CD4-positive, alpha-beta T cell treated with Interleukin-4 for 1 hour (primary cell): ENCODE data around the gene SP7.
"Not testable (repeated sequence)": the region's sequence is repeated elsewhere in the genome, so short reads cannot be mapped to it uniquely, and the experiment has no call there.

Experiments
- DNase-seq, 2 donors: peaks; one replicate each; pipeline ENCODE4 v3.0.0-alpha.2; 2020 to 2022

Gene SP7

DNA sequence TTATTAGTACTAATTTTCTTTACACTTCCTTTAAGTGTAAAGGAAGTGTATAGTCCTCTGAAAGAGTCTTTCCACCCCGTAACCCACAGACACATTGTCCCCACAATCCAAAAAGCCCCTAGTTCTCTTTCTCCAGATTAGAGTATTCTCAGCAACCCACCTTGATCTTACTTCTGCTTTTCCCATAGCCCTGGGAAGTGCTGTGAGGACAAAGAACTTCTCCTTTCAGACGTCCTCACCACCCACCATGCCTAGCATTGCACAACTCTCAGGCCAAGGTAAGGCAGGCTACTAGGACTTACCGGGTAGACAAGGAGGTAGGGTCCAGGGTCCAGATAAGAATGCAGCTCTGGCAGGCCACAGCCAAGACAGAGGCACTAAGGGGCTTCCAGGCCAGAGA is 22.2 kb downstream of the SP7 start:
- DNase-seq = no peak

DNA sequence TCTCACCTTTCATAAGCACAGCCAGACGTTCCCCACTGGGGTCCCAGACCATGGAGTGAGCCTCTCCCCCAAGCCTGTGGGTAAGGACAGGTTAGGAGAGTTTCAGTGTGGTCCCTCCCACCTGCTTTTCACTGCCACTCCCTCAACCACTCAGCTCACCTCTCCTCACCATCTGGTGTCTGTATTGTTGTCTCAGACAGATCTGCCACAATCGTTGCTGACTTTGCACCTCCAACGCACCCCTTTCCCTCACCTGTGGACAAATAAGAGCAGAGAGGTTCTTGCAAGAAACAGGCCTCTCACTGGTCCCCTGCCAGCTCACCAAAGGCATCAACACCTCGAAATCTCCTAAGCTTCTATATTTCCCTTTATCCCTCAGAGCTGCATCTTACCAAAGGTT is 27.9 kb downstream of the SP7 start:
- no peak for DNase-seq

DNA sequence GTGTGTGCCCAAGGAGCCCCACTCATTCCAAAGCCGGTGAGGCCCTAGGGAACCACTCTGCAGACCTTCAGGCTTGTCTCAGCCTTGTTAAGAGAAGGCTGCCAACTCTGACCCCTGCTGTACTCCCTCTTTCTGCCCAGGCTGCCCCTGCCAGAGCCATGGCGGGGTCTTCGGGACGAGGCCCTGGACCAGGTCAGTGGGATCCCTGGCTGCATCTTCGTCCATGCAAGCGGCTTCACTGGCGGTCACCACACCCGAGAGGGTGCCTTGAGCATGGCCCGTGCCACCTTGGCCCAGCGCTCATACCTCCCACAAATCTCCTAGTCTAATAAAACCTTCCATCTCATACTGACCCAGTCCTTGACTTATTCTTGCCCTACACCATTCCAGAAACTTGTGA is 29.3 kb downstream of the SP7 start:
- no peak for DNase-seq

- no peak for DNase-seq
Measured at GRCh38 chr12:53302903-53303302, 33.3 kb downstream of the SP7 start.

DNA sequence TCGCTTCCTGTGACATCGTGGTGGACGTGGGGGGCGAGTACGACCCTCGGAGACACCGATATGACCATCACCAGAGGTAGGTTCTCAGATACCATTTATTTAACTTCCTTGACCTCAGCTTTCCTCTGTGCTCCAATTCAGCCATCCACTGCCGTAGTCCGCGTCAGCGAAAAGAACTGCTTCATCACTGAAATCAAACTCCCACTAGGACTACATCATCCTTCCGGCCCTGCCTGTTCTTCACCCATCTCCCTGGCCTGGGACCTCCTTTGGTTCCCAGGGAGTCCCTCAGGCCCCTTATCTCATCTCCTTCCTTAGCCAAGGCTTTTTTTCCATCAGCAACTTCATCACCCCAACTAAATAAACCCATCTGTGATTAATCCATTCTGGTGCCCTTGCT is 36.0 kb downstream of the SP7 start:
- DNase-seq = no peak

DNA sequence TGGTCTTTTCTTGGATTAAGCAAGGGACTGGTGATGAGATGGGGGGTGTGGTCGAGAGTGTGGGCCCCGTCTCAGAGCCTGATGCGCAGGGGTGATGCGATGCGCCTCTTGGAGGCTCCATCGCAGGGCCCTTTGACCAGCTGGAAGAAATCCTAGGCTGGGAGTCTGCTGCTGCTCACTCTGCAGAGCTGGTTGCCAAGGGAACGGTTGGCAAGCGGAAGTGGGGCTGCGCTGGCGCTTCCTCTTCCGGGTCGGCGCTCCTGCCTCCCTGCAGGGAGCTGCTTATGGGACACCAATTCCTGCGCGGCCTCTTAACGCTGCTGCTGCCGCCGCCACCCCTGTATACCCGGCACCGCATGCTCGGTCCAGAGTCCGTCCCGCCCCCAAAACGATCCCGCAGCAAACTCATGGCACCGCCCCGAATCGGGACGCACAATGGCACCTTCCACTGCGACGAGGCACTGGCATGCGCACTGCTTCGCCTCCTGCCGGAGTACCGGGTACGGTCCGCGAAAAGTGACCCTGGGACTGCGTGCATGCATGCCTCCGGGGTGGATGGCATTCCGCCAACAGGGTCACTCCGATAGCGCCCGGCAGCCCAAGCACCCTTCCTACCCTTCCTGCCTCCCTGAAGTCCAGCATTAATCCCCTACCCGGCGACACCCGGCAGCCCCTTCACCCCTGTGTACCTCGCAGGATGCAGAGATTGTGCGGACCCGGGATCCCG is 36.5 kb downstream of the SP7 start, which contains the start of gene MYG1:
MYG1 (plus strand) TSS at position 242 of the 727 bp plus-strand sequence; CDS start at position 285, 43 bp downstream.
- peak; percentile 87 for DNase-seq

DNA sequence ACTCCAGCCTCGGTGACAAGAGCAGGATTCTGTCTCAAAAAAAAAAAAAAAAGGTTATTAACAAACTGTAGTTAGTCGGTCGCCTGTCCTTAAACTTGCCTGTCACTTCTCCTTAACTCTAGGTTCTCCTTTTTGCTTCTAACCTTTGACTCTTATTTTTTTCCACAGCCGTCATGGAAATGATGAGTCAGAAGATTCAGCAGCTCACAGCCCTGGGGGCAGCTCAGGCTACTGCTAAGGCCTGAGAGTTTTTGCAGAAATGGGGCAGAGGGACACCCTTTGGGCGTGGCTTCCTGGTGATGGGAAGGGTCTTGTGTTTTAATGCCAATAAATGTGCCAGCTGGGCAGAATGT is 37.1 kb downstream of the SP7 start:
- DNase-seq = peak; percentile 48 to 60

- peak in 1 of 2 donors; percentile 21 for DNase-seq
Measured at GRCh38 chr12:53298164-53298563, 38.0 kb downstream of the SP7 start.

GRCh38 chr12:53297106-53297505 is 39.0 kb downstream of the SP7 start:
- not testable (repeated sequence) for DNase-seq

DNA sequence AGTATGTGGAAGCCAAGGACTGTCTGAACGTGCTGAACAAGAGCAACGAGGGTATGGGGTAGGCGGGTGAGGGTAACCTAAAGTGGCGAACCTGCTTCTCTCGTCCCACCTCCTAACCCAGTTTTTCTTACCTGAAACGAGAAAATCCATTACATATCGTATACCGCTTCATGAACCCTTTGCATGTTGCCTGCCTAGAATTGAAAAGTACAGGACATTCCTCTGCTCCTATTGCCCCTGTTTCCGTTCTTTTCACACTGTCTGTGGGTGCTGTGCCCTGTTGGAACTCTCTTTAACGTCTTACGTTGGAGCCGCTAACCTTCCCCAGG is 40.3 kb downstream of the SP7 start:
- DNase-seq = no peak

DNA sequence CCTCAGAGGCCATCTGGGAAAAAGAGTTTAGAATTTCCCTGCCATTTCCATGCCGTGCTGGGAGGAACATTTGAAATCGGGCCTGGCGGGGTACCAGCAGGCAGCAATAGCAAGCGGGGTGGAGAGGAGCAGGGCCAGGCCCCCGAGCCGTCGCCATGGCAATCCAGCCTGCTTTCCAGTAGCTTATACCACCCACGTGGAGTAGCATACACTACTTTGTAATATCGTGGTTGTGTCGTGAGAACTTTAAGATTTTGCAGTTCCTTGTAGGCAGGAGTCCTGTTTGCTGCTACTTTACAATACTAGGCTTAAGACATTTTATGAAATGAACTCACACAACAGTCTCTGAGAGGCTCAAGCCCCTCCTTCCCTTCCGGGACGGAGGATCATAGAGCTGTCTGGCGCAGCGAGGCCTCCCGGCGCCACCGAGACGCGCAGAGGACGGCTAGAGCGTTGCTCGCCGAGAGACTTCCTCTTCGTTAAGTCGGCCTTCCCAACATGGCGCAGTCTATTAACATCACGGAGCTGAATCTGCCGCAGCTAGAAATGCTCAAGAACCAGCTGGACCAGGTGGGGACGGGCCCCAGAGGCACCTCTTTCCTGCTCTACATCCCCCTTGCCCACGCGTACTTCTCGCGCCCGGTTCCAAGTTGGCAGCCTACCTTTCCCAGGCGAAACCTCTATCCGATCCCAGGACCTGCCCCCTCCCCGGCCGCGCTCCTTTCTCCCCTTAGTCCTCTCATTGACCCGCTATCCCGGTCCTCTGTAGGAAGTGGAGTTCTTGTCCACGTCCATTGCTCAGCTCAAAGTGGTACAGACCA is 40.9 kb downstream of the SP7 start, which contains the start of gene PFDN5:
PFDN5 (plus strand) TSS at position 473 of the 821 bp plus-strand sequence; CDS start at position 499, 26 bp downstream.
- DNase-seq = peak; percentile 92 to 93

DNA sequence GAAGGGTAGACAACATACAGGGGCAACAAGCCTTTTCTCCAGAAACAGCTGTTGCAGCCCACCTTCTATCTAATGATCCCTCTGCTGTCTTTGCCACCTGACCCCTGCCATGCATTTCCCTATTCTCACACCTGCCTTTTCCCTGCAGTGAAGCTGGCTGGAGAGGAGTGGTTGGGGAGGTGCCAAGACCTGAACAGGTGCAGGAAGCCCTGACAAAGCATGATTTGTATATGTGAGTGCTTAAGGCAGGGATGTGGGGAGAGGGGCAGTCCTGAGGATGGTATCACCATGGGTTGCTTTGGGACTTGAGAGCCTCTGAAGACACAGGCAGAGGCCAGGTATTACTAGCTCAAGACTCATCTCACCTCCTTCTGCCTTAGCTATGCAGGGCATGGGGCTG is 43.7 kb downstream of the SP7 start:
- no peak for DNase-seq

DNA sequence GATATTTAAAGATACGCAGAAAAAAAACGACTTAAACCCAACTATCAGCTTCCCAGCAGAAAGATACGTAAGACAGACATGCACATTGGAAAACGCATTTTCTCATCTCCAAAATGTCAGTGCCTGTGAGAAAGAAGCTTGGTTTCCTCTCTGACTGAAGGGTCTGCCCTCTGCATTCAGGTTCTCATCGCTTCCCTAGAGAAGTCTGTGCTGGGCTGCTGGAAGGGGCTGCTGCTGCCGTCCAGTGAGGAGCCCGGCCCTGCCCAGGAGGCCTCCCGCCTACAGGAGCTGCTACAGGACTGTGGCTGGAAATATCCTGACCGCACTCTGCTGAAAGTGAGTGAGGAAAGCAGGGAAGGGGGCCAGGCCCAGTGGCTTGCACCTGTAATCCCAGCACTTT is 45.5 kb downstream of the SP7 start:
- no peak for DNase-seq

GRCh38 chr12:53289891-53290290 is 46.3 kb downstream of the SP7 start:
- no peak for DNase-seq

DNA sequence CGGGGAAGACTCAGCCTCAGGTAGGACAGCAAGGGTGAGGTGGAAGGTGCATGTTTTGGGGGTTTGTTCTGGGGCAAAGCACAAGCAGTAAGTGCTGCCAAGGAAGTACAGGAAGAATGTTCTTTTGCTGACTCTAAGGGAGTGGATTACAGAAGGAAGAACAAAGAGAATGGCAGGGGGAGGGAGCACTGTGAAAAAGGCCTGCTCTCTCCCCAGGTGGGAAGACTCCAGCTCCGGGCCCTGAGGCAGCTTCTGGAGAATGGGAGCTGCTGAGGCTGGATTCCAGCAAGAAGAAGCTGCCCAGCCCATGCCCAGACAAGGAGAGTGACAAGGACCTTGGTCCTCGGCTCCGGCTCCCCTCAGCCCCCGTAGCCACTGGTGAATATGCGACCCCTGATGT is 47.8 kb downstream of the SP7 start:
- no peak for DNase-seq

GRCh38 chr12:53287741-53288216 is 48.4 kb downstream of the SP7 start:
- peak; percentile 80 to 81 for DNase-seq

GRCh38 chr12:53286448-53286847 is 49.7 kb downstream of the SP7 start:
- no peak for DNase-seq

- DNase-seq = no peak
Measured at GRCh38 chr12:53279888-53280498, 56.2 kb downstream of the SP7 start.

GRCh38 chr12:53279283-53279869 is 56.8 kb downstream of the SP7 start:
- no peak for DNase-seq

- no peak for DNase-seq
Measured at GRCh38 chr12:53277981-53278380, 58.2 kb downstream of the SP7 start.
